ENCODE results near the gene CEBPE. TPM values are rescaled to one million over a fixed set of nuclear protein-coding genes. Genes with fewer than 3 reads are reported as not detected.
A peak's percentile ranks its signal among the peaks of the same experiment; 100 is the strongest.

CEBPE gene
- total and polyA plus RNA-seq, 2 donors (not counting 3 experiments of a cell fraction or from before 2014, with no cell fraction given), result not detected

- Histone ChIP-seq H3K4me3 (replicated peaks in 1 of 3; ENCODE audit: insufficient read depth in 1 of 3, low read depth in 1 of 3, low read length in 3 of 3) (no peak overlapping the region), H2AFZ (ENCODE audit: low read depth, low read length) (peak overlapping the region; percentile 76), H3K9ac (replicated peaks; ENCODE audit: extremely low read depth, insufficient read depth, low read length) (no peak overlapping the region), H3K27ac (ENCODE audit: insufficient read depth, low read depth, low read length) (no peak overlapping the region), H4K20me1 (replicated peaks; ENCODE audit: control insufficient read depth, extremely low read depth, insufficient read depth, low read length) (no peaks in the 10 kb centered on the region), H3K4me1 (ENCODE audit: control insufficient read depth, extremely low read depth, insufficient read depth, low read length) (peaks cover 8% of the 10 kb centered on the region), H3K27me3 (ENCODE audit: control insufficient read depth in 2 of 2, insufficient read depth in 2 of 2, low read length in 2 of 2) (no peaks in the 10 kb centered on the region), H3K9me1 (replicated peaks; ENCODE audit: control insufficient read depth, extremely low read depth, insufficient read depth, low read length) (no peaks in the 10 kb centered on the region), H3K9me3 (replicated peaks; ENCODE audit: control insufficient read depth, insufficient read depth, low read length) (no peaks in the 10 kb centered on the region), H3K79me2 (ENCODE audit: control insufficient read depth, insufficient read depth, low read length) (no peaks in the 10 kb centered on the region), H3K36me3 (ENCODE audit: control insufficient read depth in 2 of 2, extremely low read depth in 1 of 2, insufficient read depth in 2 of 2, low read length in 2 of 2) (no peaks in the 10 kb centered on the region), H3K4me2 (ENCODE audit: insufficient read depth, low read length) (no peak overlapping the region)
- FAIRE-seq (peak; percentile 75), DNase-seq (ENCODE audit: low read depth, low spot score) (peak; percentile 49)
- CTCF ChIA-PET, result interaction anchor here (0.8 to 2.4 kb wide), 6 partner anchors 17 to 49 kb away, joined by 3 to 20 read pairs (median 3); partner anchors contain the start of gene SLC7A8
- no TSS peak for BruUV-seq (replicated peaks)
- POLR2A ChIA-PET, result no interaction called here
- TF ChIP-seq FOS (IDR thresholded peaks at IDR 0.05; ENCODE audit: borderline replicate concordance, insufficient read depth, low read length) (peak; percentile 62), GATA2 (IDR thresholded peaks at IDR 0.05; ENCODE audit: insufficient read depth, insufficient read length, low read depth, low read length) (peak; percentile 53), POLR2A (IDR thresholded peaks at IDR 0.05; ENCODE audit: low read depth, low read length) (no peak), EZH2 (IDR thresholded peaks at IDR 0.05; ENCODE audit: borderline replicate concordance, low read depth, low read length, severe bottlenecking) (no peak), POLR2AphosphoS5 (IDR thresholded peaks at IDR 0.05; ENCODE audit: insufficient read depth, low read depth, low read length) (no peak), JUN (IDR thresholded peaks at IDR 0.05; ENCODE audit: borderline replicate concordance, insufficient read depth, insufficient read length, low read depth) (peak; percentile 3), MYC (IDR thresholded peaks at IDR 0.05; ENCODE audit: low read depth, low read length) (no peak)
- TF ChIP-seq, protein P1, sequence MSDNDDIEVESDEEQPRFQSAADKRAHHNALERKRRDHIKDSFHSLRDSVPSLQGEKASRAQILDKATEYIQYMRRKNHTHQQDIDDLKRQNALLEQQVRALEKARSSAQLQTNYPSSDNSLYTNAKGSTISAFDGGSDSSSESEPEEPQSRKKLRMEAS (IDR thresholded peaks at IDR 0.05; ENCODE audit: insufficient read depth, insufficient read length), result no peak
- TF ChIP-seq, protein P2, sequence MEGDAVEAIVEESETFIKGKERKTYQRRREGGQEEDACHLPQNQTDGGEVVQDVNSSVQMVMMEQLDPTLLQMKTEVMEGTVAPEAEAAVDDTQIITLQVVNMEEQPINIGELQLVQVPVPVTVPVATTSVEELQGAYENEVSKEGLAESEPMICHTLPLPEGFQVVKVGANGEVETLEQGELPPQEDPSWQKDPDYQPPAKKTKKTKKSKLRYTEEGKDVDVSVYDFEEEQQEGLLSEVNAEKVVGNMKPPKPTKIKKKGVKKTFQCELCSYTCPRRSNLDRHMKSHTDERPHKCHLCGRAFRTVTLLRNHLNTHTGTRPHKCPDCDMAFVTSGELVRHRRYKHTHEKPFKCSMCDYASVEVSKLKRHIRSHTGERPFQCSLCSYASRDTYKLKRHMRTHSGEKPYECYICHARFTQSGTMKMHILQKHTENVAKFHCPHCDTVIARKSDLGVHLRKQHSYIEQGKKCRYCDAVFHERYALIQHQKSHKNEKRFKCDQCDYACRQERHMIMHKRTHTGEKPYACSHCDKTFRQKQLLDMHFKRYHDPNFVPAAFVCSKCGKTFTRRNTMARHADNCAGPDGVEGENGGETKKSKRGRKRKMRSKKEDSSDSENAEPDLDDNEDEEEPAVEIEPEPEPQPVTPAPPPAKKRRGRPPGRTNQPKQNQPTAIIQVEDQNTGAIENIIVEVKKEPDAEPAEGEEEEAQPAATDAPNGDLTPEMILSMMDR (IDR thresholded peaks at IDR 0.05; ENCODE audit: extremely low read depth in 1 of 2, insufficient read depth in 1 of 2, low read depth in 1 of 2, low read length in 2 of 2), result no peak
- dilution Hi-C loops (cut with MboI; ENCODE audit: extremely low pct_ligation_motif_present, low sequenced_read_pairs), result no loop called here
- intact Hi-C loops (cut with micrococcal nuclease), result no loop called here
These were observed 18.9 kb upstream of the CEBPE start for GRCh38 chr14:23137813-23138535.

Data from endothelial cell of umbilical vein (primary cell).